OCI-LY7 (cell line): ENCODE measurements around the gene RORC. TPM values are rescaled to one million over a fixed set of nuclear protein-coding genes. Genes with fewer than 3 reads are reported as not detected.

Experiments
- BruUV-seq: library from RNA; stranded (reverse); fragments of 400-500 nt; replicated peaks from 2 replicates; lab custom pipeline; 2021; lab: Mats Ljungman, UMichigan
- CTCF ChIA-PET: fragments of 300-600 bp; sonication (Branson Sonifier 250); formaldehyde crosslinking; loops from one replicate; lab custom pipeline; 2022; ENCODE audit warnings: antibody characterized with exemption; ENCODE audit not compliant: unreplicated experiment; lab: Charles Lee
- POLR2A ChIA-PET: fragments of 300-600 bp; sonication (Branson Sonifier 250); formaldehyde crosslinking; loops from one replicate; lab custom pipeline; 2022; ENCODE audit warnings: antibody characterized with exemption; lab: Charles Lee
- DNase-seq: peaks from one replicate; pipeline ENCODE4 v3.0.0-alpha.2; 2015; ENCODE audit warnings: low spot score
- H2AFZ ChIP-seq: fragments of 200-600 bp; sonication (generic), shearing (Covaris generic); 2 replicates; pipeline ENCODE4 v1.6.1; 2014; ENCODE audit warnings: mild to moderate bottlenecking, antibody characterized with exemption, low read length, moderate library complexity
- H3K27ac ChIP-seq: fragments of 200-600 bp; sonication (generic); 2 replicates; pipeline ENCODE4 v1.5.1; 2014; ENCODE audit warnings: mixed run types, low read depth, mild to moderate bottlenecking, moderate library complexity, low read length, inconsistent platforms; ENCODE audit not compliant: poor library complexity, severe bottlenecking
- H3K36me3 ChIP-seq: fragments of 200-600 bp; sonication (generic); 2 replicates; pipeline ENCODE4 v1.6.1; 2014; ENCODE audit warnings: mild to moderate bottlenecking, antibody characterized with exemption, low read length, moderate library complexity, mixed read lengths; ENCODE audit not compliant: insufficient read depth
- H3K4me1 ChIP-seq: fragments of 200-600 bp; sonication (generic); 2 replicates; pipeline ENCODE4 v1.5.1; 2014; ENCODE audit warnings: mild to moderate bottlenecking, low read length; ENCODE audit not compliant: insufficient read depth, poor library complexity, severe bottlenecking
- H3K4me2 ChIP-seq: fragments of 200-600 bp; sonication (generic); 2 replicates; pipeline ENCODE4 v1.6.1; 2014; ENCODE audit warnings: mild to moderate bottlenecking, low read length
- H3K4me3 ChIP-seq: fragments of 200-600 bp; sonication (generic); 2 replicates; pipeline ENCODE4 v1.5.1; 2014; ENCODE audit warnings: mild to moderate bottlenecking, low read depth, low read length; ENCODE audit not compliant: poor library complexity, severe bottlenecking
- H3K79me2 ChIP-seq: fragments of 200-600 bp; sonication (generic); 2 replicates; pipeline ENCODE4 v1.6.1; 2016; ENCODE audit warnings: low read depth, mild to moderate bottlenecking, low read length, moderate library complexity, mixed read lengths; ENCODE audit not compliant: insufficient read depth
- H3K9me2 ChIP-seq: fragments of 200-600 bp; sonication (generic); 2 replicates; pipeline ENCODE4 v1.6.1; 2016; ENCODE audit warnings: mild to moderate bottlenecking, low read length, mixed read lengths; ENCODE audit not compliant: insufficient read depth
- H3K9me3 ChIP-seq: fragments of 200-600 bp; sonication (generic); 2 replicates; pipeline ENCODE4 v1.6.1; 2014; ENCODE audit warnings: mild to moderate bottlenecking, mixed run types, low read length, mixed read lengths
- H4K20me1 ChIP-seq: fragments of 200-600 bp; sonication (generic); 2 replicates; pipeline ENCODE4 v1.6.1; 2014; ENCODE audit warnings: mild to moderate bottlenecking, antibody characterized with exemption, low read length, moderate library complexity, mixed read lengths; ENCODE audit not compliant: insufficient read depth
- CTCF ChIP-seq: fragments of 200-600 bp; sonication (generic); conservative IDR thresholded peaks from 2 replicates; pipeline ENCODE4 v1.5.1; 2014; ENCODE audit warnings: mild to moderate bottlenecking, antibody characterized with exemption, low read length, moderate library complexity, mixed read lengths
- EZH2phosphoT487 ChIP-seq: fragments of 200-600 bp; sonication (generic); IDR thresholded peaks from 2 replicates; pipeline ENCODE4 v1.6.1; 2018; ENCODE audit warnings: low read depth, borderline replicate concordance, mild to moderate bottlenecking, mixed run types, antibody characterized with exemption, low read length, moderate library complexity, mixed read lengths
- intact Hi-C: fragments of 100-400 bp; cut with micrococcal nuclease; formaldehyde crosslinking; loops from one replicate; pipeline ENCODE4 v1.10.0; 2022; ENCODE audit not compliant: unreplicated experiment
- total RNA-seq, 2 experiments: library from RNA; depleted of rRNA in 1 of 2; stranded (reverse); fragments of >200 nt in 1 of 2; shearing (Covaris generic) in 1 of 2; gene quantifications; 2 replicates each; pipeline ENCODE4 v1.2.3, GENCODE V29; 2014 to 2022

Gene RORC
- total RNA-seq, 2 experiments from 2014 or later: not detected

GRCh38 chr1:151851886-151852285 is 20.3 kb upstream of the RORC start:
- ChIA-PET CTCF (no interaction called here), POLR2A (interaction anchor here (1.4 kb wide), 1 partner anchor 14 kb away, joined by 4 read pairs; no protein-coding TSS in a partner anchor)
- no peaks in the 10 kb centered on the region for H3K4me1 ChIP-seq
- no peak for DNase-seq
- intact Hi-C loops: no loop called here
- no peaks in the 10 kb centered on the region for H3K9me2 ChIP-seq
- no peak overlapping the region for H3K4me3 ChIP-seq
- no peak overlapping the region for H3K27ac ChIP-seq
- H3K36me3 ChIP-seq: no peaks in the 10 kb centered on the region
- no TSS peak for BruUV-seq
- H3K79me2 ChIP-seq: no peaks in the 10 kb centered on the region
- no peak for TF ChIP-seq CTCF
- TF ChIP-seq EZH2phosphoT487: no peak
- H3K9me3 ChIP-seq: no peaks in the 10 kb centered on the region
- no peak overlapping the region for H3K4me2 ChIP-seq
- no peaks in the 10 kb centered on the region for H4K20me1 ChIP-seq
- no peak overlapping the region for H2AFZ ChIP-seq

DNA sequence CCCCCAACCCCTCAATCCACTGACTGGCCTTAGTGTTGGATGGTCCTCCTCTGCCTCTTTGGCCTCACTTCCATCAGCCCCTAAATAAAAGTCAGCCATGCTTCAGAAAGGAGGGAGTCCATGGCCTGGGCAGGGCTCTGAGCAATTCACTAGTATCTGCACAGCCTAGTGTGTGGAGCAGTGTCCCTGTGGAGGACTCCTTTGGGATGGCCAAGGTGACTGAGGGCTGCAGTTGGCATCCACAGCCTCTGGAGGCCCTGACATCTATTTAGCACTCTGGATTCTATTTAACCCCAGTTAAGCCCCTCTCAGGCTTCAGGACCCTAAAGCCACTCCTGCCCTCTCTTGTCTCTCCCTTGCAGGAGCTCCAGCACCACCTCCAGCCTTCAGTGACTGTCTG is 18.3 kb upstream of the RORC start:
- no peak overlapping the region for H3K27ac ChIP-seq
- intact Hi-C loops: loop anchor here (2.0 kb wide), 1 partner anchor 75 kb away; no protein-coding TSS in a partner anchor
- CTCF ChIA-PET: no interaction called here
- no peaks in the 10 kb centered on the region for H3K9me2 ChIP-seq
- no peak overlapping the region for H3K4me3 ChIP-seq
- no peak for TF ChIP-seq CTCF
- no peak for TF ChIP-seq EZH2phosphoT487
- no peak for DNase-seq
- H3K4me2 ChIP-seq: no peak overlapping the region
- H4K20me1 ChIP-seq: no peaks in the 10 kb centered on the region
- no peaks in the 10 kb centered on the region for H3K9me3 ChIP-seq
- H3K36me3 ChIP-seq: no peaks in the 10 kb centered on the region
- no TSS peak for BruUV-seq
- peaks cover 5% of the 10 kb centered on the region for H3K4me1 ChIP-seq
- no peak overlapping the region for H2AFZ ChIP-seq
- POLR2A ChIA-PET: no interaction called here
- no peaks in the 10 kb centered on the region for H3K79me2 ChIP-seq

DNA sequence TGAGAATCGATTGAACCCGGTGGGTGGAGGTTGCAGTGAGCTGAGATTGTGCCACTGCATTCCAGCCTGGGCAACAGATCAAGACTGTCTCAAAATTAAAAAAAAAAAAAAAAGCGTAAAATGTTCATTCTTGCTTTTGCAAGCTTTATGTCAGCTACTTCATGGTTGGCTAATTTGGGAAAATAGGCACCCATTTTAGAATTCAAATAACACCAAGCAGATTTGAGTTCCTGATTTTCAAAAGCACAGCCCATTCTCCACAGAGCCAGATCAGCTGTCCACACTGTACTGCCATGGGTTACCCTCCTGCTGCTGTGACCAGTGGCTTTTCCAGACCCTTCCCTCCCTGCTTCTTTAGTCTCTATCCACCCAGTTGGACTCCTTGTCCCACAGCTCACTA is 17.5 kb upstream of the RORC start:
- DNase-seq: no peak
- no peak overlapping the region for H3K27ac ChIP-seq
- TF ChIP-seq CTCF (no peak), EZH2phosphoT487 (no peak)
- H3K4me1 ChIP-seq: peaks cover 8% of the 10 kb centered on the region
- H3K9me2 ChIP-seq: no peaks in the 10 kb centered on the region
- H3K9me3 ChIP-seq: no peaks in the 10 kb centered on the region
- no TSS peak for BruUV-seq
- intact Hi-C loops: loop anchor here (2.0 kb wide), 1 partner anchor 76 kb away; no protein-coding TSS in a partner anchor
- no peaks in the 10 kb centered on the region for H3K36me3 ChIP-seq
- H3K4me2 ChIP-seq: no peak overlapping the region
- ChIA-PET CTCF (no interaction called here), POLR2A (interaction anchor here (0.6 kb wide), 2 partner anchors 173 to 269 kb away, joined by 3 read pairs; no protein-coding TSS in a partner anchor)
- H3K79me2 ChIP-seq: no peaks in the 10 kb centered on the region
- H4K20me1 ChIP-seq: no peaks in the 10 kb centered on the region
- H3K4me3 ChIP-seq: no peak overlapping the region
- no peak overlapping the region for H2AFZ ChIP-seq
